Adrenal gland (tissue), 12 donors: ENCODE results near the gene TIGD1. TPM values are rescaled to one million over a fixed set of nuclear protein-coding genes. Genes with fewer than 3 reads are reported as not detected.

Experiments used
- DNase-seq, 7 donors: peaks; one replicate each; pipeline ENCODE4 v3.0.0-alpha.2; 2019 to 2020
- H3K27ac ChIP-seq, 5 donors: fragments of 200-600 bp; sonication (generic) in 4 of 5; 1 replicate in 3 of 5; 2 replicates in 2 of 5; pipeline versions ENCODE4 v1.5.1 to v1.8.0; 2016 to 2020; ENCODE audit warnings: mild to moderate bottlenecking in 1 of 5
- H3K27me3 ChIP-seq: fragments of 200-600 bp; 2 replicates; pipeline ENCODE4 v1.8.0; 2021
- H3K36me3 ChIP-seq, 2 donors: fragments of 200-600 bp; replicated peaks in 1 of 2; 1 replicate in 1 of 2; 2 replicates in 1 of 2; pipeline versions ENCODE4 v1.5.1 to v1.8.0; 2018 to 2022
- H3K4me1 ChIP-seq, 2 donors: fragments of 200-600 bp; replicated peaks in 1 of 2; 1 replicate in 1 of 2; 2 replicates in 1 of 2; pipeline versions ENCODE4 v1.5.1 to v1.8.0; 2018 to 2021
- H3K4me3 ChIP-seq, 4 donors: fragments of 200-600 bp; sonication (generic) in 3 of 4; one replicate each; pipeline ENCODE4 v1.5.1; 2016 to 2018
- H3K9me3 ChIP-seq, 3 donors: fragments of 200-600 bp; sonication (generic) in 1 of 3; replicated peaks in 1 of 3; 1 replicate in 2 of 3; 2 replicates in 1 of 3; pipeline versions ENCODE4 v1.5.1 to v1.8.0; 2016 to 2021
- CTCF ChIP-seq, 6 experiments: fragments of 450-650 bp in 4 of 6; fragments of 200-600 bp in 2 of 6; sonication (generic) in 1 of 6; IDR thresholded peaks; 1 replicate in 5 of 6; 2 replicates in 1 of 6; pipeline versions ENCODE4 v1.5.1 to v1.8.0; 2016 to 2021; ENCODE audit warnings: antibody characterized with exemption in 6 of 6, mild to moderate bottlenecking in 2 of 6, moderate library complexity in 1 of 6
- POLR2A ChIP-seq, 2 donors: fragments of 450-650 bp; IDR thresholded peaks; one replicate each; pipeline ENCODE4 v1.6.1; 2017; ENCODE audit warnings: antibody characterized with exemption in 2 of 2, mild to moderate bottlenecking in 2 of 2, moderate library complexity in 1 of 2
- WGBS, 4 donors: extraction: QIAGEN DNeasy Blood & Tissue Kit in 2 of 4; methylation state at CpG; one replicate each; pipeline versions ENCODE4 v1.1.5 to v1.1.7; 2013 to 2017; 5-methylcytosine and 5-hydroxymethylcytosine counted together
- intact Hi-C, 2 donors: fragments of 100-400 bp; cut with DNase I; formaldehyde crosslinking; loops; one replicate each; pipeline versions ENCODE4 v1.14.1 to v1.15.0; 2022 to 2023
- polyA plus RNA-seq, 3 donors: library from polyadenylated mRNA; stranded (reverse); fragments of 200-250 nt in 2 of 3; fragments of 350-450 nt in 1 of 3; fragmentation: Illumina TruSeq in 1 of 3; extraction: RNeasy Lipid Tissue Mini Kit (QIAGEN cat#74804) in 1 of 3; gene quantifications; one replicate each; pipeline ENCODE4 v1.2.3, GENCODE V29; 2013 to 2014
- total RNA-seq, 9 donors: library from RNA; depleted of rRNA in 4 of 9; stranded (reverse); fragments of >200 nt in 4 of 9; fragments of 120-200 nt in 1 of 9; fragmentation: NEBNext Ultra II Directional in 1 of 9; extraction: Animal tissue kit (Norgen Biotek cat#: 25700) in 1 of 9; gene quantifications; one replicate each; pipeline versions ENCODE4 v1.1.0 to v1.2.4, GENCODE V29; 2013 to 2023
- donor health status: healthy with polysubstance abuse.
- donor health status: Bipolar disorder and iron deficiency.
- donor health status: DM: yes; HTN: yes; CAD: no.
- donor health status: DM: no; HTN: no; CAD: no.
- donor health status: DM: no; HTN: no; CAD: no.
- donor health status: DM: yes; HTN: yes; CAD: no.

TIGD1 gene
- total and polyA plus RNA-seq, 12 donors: 2.2 to 20.5 (median 4.4) TPM

GRCh38 chr2:232501794-232502390, 48.5 kb downstream of the TIGD1 start:
- Histone ChIP-seq H3K27ac (peak overlapping the region; percentile 71 to 89 (median 79)), H3K4me3 (no peak overlapping the region), H3K4me1 (peaks cover 16 to 27% of the 10 kb centered on the region in 2 donors), H3K9me3 (no peaks in the 10 kb centered on the region), H3K27me3 (no peaks in the 10 kb centered on the region), H3K36me3 (no peaks in the 10 kb centered on the region)
- DNase-seq: peak in 4 of 7 donors; percentile 37 to 49 (median 40)
- WGBS, 4 donors: 4 to 56% (median 29%) methylated on average over 6 to 10 of the region's 10 CpGs
- intact Hi-C loops: no loop called here
- no peak for TF ChIP-seq POLR2A (IDR thresholded peaks at IDR 0.05)
- no peak for TF ChIP-seq CTCF (IDR thresholded peaks at IDR 0.05)

GRCh38 chr2:232501331-232501771, 49.0 kb downstream of the TIGD1 start:
- intact Hi-C loops: no loop called here
- Histone ChIP-seq H3K36me3 (no peaks in the 10 kb centered on the region), H3K27me3 (no peaks in the 10 kb centered on the region), H3K9me3 (no peaks in the 10 kb centered on the region), H3K27ac (peak overlapping the region; percentile 71 to 89 (median 79)), H3K4me3 (no peak overlapping the region), H3K4me1 (peaks cover 16 to 27% of the 10 kb centered on the region in 2 donors)
- 43 to 59% (median 51%) methylated on average over 9 of the region's 9 CpGs for WGBS, 4 donors
- TF ChIP-seq CTCF (IDR thresholded peaks at IDR 0.05) (no peak), POLR2A (IDR thresholded peaks at IDR 0.05) (no peak)
- DNase-seq: peak; percentile 44 to 73 (median 66)

GRCh38 chr2:232498452-232498851, 51.9 kb downstream of the TIGD1 start:
- no peak overlapping the region for H3K27ac ChIP-seq
- DNase-seq: no peak
- intact Hi-C loops: no loop called here
- peaks cover 16 to 25% of the 10 kb centered on the region in 2 donors for H3K4me1 ChIP-seq
- no peak for TF ChIP-seq CTCF (IDR thresholded peaks at IDR 0.05)
- TF ChIP-seq POLR2A (IDR thresholded peaks at IDR 0.05): no peak
- H3K9me3 ChIP-seq: no peaks in the 10 kb centered on the region
- H3K27me3 ChIP-seq: no peaks in the 10 kb centered on the region
- no peak overlapping the region for H3K4me3 ChIP-seq
- no peaks in the 10 kb centered on the region for H3K36me3 ChIP-seq
- WGBS, 4 donors: 92 to 100% (median 94%) methylated on average over 3 of the region's 3 CpGs

Other genes with a start within 250 kb of the TIGD1 start
- not detected for gene ALPP, start 171.8 kb downstream of the TIGD1 start, total RNA-seq
- not detected for gene ALPP, start 171.8 kb downstream of the TIGD1 start, polyA plus RNA-seq
- gene ALPG, start 143.7 kb downstream of the TIGD1 start, total RNA-seq: not detected
- gene ALPG, start 143.7 kb downstream of the TIGD1 start, polyA plus RNA-seq: not detected
- gene ALPI, start 94.4 kb downstream of the TIGD1 start, total RNA-seq: not detected
- gene ALPI, start 94.4 kb downstream of the TIGD1 start, polyA plus RNA-seq: not detected
- gene ECEL1, start 62.7 kb downstream of the TIGD1 start, total RNA-seq: 10 to 100 TPM in 3 of 9 donors, 1 to 10 TPM in 6; 3.9 to 31.7 (median 6.7) TPM
- 10 to 100 TPM in 1 of 3 donors, 1 to 10 TPM in 2; 4.5 to 20.7 (median 9.6) TPM for gene ECEL1, start 62.7 kb downstream of the TIGD1 start, polyA plus RNA-seq
- gene PRSS56, start 30.2 kb downstream of the TIGD1 start, total RNA-seq: under 1 TPM in 2 of 9 donors, not detected in 7; 0.06 to 0.28 TPM
- under 1 TPM in 1 of 3 donors, not detected in 2; 0.07 TPM for gene PRSS56, start 30.2 kb downstream of the TIGD1 start, polyA plus RNA-seq
- under 1 TPM in 4 of 9 donors, not detected in 5; 0.11 to 0.39 (median 0.17) TPM for gene CHRND, start 24.4 kb downstream of the TIGD1 start, total RNA-seq
- gene CHRND, start 24.4 kb downstream of the TIGD1 start, polyA plus RNA-seq: under 1 TPM in 1 of 3 donors, not detected in 2; 0.07 TPM
- gene CHRNG, start 10.9 kb downstream of the TIGD1 start, total RNA-seq: under 1 TPM in 1 of 9 donors, not detected in 8; 0.22 TPM
- under 1 TPM in 1 of 3 donors, not detected in 2; 0.08 TPM for gene CHRNG, start 10.9 kb downstream of the TIGD1 start, polyA plus RNA-seq
- gene EIF4E2, start 132 bp upstream of the TIGD1 start, total RNA-seq: 100 to 1,000 TPM in 2 of 9 donors, 10 to 100 TPM in 7; 36.5 to 137 (median 58.1) TPM
- gene EIF4E2, start 132 bp upstream of the TIGD1 start, polyA plus RNA-seq: 100 to 1,000 TPM in 1 of 3 donors, 10 to 100 TPM in 2; 32.2 to 121 (median 43.2) TPM
- gene EFHD1, start 83.0 kb upstream of the TIGD1 start, total RNA-seq: 10 to 100 TPM in 2 of 9 donors, 1 to 10 TPM in 6, under 1 TPM in 1; 0.50 to 10.2 (median 5.4) TPM
- 10 to 100 TPM in 1 of 3 donors, 1 to 10 TPM in 2; 6.1 to 12.9 (median 6.5) TPM for gene EFHD1, start 83.0 kb upstream of the TIGD1 start, polyA plus RNA-seq
- gene GIGYF2, start 146.8 kb upstream of the TIGD1 start, total RNA-seq: 10 to 100 TPM; 32.0 to 93.7 (median 69.2) TPM
- 10 to 100 TPM; 13.5 to 71.6 (median 38.6) TPM for gene GIGYF2, start 146.8 kb upstream of the TIGD1 start, polyA plus RNA-seq
- gene KCNJ13, start 226.0 kb upstream of the TIGD1 start, total RNA-seq: not detected
- gene KCNJ13, start 226.0 kb upstream of the TIGD1 start, polyA plus RNA-seq: not detected